GM18909 (cell line): ENCODE results near the gene SLC46A1.

ENCODE experiments used
- ATAC-seq: cut with Tn5 transposase; IDR thresholded peaks from one replicate; pipeline ENCODE4 v1.9.1; 2021; ENCODE audit warnings: mild to moderate bottlenecking; ENCODE audit not compliant: unreplicated experiment, poor library complexity

Gene SLC46A1

DNA sequence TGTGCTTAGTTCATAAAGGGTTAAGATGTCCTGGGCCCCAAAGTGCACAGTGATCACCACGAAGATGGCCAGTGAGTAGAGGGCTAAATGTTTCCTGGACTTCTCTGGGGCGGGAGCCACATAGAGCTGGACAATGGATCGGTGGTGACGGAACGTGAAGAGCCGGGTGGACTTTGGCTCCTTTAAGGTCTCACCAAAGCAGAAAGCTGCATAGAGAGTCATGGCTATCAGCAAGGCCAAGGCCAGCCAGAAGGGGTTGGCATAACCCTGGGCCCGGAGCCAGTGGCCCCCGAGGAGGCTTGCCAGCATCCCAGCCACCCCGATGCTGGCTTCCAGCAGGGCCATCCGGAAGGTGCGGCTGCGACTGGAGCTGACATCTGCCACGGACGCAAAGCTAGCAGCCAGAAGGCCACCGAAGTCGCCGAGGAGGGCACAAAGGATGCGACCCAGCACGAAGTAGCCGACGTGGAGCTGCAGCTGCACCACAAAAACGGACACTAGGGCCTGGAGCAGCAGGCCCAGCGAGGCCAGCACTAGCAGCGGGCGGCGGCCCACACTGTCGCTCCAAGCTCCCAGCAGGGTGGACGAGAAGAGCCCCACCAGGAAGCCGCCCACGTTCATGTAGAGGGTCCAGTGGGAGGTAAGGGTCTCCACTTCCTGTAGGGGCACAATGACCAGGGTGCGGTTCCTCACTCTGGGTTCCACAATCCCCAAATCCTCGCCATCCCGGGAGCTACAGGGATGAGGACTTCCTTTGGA lies 1.0 kb downstream of the SLC46A1 start:
- ATAC-seq: no peak

DNA sequence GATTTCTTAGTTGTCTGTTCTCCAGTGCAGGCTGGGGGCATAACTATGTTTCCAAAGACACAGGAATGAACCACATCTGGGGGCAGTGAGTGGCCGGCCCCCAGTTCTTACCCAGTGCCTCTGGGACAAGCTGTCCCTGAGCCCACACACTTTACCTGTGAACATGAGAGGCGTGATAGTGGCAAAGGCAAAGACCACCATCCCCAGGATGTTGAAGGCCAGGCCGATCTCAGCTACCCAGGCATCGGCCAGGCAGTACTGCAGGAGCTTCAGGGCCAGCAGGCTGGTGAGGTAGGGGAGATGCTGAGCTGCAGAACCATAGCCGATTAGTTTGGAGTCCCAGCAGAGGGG lies 1.6 kb downstream of the SLC46A1 start:
- no peak for ATAC-seq

DNA sequence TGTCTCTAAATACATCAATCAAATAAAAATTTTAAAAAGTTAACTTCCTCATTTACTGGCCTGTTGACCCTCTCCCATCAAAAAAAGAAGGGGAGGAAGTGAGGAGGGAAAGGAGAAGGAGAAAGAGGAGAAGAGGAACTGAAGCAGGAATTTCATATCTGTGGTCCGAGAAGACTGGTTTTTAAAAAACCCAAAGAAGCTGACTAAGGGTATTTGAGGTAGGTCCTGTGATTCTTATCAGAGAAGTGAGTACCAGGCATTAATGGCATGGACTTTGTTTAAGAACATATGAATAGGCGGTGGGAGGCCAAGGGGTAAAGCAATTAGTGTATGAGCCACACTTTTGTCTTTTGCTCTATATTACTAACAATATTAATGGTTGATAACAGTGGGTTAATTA lies 2.0 kb downstream of the SLC46A1 start:
- no peak for ATAC-seq

DNA sequence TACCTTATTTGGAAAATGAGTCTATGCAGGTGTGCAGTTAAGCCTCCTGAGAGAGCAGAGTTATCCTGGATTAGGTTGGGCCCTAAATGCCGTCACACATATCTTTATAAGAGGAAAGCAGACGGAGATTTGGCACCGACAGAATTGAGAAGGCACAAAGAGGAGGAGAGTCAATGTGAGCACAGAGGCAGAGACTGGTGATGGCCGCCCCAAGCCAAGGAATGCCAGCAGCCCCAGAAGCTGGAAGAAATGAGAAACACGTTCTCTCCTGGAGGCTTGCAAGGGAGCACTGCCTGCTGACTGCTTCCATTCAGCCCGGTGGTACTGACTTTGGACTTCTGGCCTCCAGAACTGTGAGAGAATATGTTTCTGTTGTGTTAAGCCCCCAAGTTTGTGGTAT lies 3.2 kb downstream of the SLC46A1 start:
- no peak for ATAC-seq

DNA sequence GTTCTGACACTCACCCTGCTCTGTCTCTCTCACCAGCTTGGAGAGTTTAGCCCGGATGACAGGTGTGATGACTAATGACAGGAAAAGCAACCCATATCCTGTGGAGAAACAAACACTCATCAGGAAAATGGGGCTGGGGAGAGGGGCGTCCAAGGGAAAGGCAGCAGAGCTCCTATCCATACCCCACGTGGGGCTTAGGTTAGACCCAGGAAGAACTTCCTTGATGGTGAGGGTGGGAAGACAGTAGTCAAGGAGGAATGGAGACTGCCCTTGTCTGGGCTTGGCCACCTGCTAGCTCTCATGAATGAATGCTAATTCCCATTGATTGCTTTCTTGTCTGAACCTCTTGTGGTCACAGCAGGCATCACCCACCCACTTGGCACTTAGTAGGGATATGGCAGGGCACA lies 3.8 kb downstream of the SLC46A1 start:
- ATAC-seq: no peak

DNA sequence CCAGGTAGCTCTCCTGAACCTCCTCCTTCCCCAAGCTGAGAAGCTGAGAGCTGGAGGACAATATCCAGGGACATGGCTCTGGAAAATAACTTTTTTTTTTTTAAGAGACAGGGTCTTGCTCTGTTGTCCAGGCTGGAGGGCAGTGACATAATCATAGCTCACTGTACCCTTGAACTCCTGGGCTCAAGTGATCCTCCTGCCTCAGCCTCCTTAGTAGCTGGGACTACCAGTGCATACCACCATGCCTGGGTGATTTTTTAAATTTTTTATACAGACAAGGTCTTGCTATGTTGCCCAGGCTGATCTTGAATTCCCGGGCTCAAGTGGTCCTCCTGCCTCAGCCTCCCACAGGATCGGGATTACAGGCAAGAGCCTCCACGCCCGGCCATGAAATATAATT lies 6.2 kb downstream of the SLC46A1 start:
- no peak for ATAC-seq

DNA sequence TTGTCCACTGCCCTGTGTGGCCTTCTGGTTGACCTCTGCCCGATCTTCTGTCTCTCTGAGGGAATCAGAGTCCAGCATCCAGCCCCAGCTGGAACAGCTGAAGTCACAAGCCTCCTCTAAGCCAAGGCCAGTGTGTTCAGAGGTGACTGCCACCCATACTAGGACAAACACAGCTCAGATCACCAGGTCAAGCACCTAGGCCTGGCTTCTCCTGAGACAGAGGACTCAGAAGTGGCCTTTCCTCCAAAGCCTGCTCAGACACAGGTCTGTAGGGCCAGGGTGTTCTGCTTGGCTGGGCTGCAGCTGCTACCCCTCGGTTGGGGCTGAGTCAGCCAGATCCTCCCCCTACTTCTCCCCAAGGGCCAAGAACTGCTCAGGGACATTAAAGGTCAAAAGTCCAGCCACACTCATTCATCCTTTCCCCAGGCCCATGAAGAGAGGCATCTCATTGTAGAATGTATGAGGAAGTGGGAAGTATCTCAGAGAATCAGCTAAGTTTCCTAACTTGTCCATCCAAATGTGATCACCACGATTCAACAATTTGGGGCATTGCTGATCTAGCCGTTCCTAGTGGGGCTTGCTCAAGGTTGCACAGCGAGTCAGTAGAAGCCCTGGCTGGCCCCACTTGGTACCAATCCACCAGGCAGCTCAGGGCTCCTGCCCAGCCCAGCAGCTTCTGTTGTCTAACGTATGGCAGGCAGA lies 7.6 kb downstream of the SLC46A1 start:
- ATAC-seq: no peak

DNA sequence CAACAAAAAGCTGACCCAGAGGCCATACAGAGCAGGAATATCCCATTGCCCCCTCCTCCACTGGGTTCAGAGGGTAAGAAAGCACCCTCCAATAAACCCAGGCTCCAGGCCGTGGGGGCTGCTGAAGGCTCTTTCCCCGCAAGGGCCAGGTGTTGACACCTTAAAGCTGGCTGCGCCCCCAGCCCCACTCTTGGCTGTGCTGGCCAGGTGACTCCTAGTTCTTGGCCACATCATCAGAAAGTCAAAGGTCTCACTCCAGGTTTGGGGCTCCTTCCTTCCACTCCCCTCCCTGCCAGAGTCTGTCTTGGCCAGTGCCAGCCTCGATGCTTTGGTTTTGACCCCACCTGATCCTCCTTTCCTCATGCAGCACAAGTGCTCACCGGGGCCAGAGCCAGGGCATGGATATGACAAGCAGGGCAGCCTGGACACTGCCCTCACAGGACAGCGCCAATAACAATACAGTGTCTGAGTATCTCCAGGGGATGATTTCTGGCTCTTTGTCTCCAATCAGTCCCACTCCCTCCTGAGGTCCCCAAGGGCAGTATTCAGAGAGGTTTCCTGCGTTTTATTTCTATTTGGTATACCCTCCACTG lies 8.2 kb downstream of the SLC46A1 start:
- ATAC-seq: no peak

DNA sequence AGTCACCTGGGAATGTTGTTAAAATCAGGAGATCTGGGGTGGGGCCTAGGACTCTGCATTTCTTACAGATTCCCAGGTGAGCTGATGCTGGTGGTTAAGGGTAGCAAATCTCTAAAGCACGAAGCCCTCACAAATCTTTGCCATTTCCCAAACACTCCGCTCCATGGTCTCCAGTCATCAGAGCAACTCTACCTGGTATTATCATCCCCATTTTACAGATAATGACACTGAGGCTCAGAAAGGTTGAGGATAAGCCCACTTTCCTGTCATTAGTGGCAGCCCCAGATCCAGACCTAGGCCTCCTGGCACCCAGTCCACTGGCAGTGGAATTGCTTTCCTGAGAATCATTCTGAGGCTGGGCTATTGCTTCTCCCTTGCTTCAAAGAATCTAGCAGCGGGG lies 8.7 kb downstream of the SLC46A1 start:
- no peak for ATAC-seq

DNA sequence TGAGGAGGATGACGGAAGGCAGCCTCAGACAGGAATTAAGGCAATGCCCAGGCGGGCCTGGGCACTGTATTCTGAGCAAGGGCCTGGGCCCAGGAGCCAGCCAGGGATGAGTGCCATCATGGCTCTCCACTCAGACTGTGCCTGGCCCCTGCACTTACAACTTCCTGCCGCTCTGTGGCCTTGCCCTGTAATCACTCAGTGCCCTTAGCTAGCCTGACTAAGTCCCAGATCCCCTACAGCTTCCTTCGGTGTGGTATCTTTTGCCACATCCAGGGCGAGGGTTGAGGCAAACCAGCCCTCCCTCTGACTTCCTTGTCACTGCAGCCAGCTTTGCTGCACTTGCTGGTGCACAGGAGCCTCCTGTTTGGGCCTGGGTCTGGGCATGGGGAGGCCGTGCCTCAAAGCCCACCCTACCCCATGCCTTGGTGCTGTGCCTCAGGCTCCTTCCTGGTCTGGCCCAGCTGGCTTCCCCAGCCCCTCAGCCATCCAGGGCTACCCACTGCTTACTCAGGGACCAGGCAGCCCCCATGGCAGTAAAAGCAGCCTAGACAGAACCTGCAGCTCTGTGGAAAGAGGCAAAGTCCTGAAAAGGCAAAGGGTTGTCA lies 9.3 kb downstream of the SLC46A1 start:
- ATAC-seq: no peak

DNA sequence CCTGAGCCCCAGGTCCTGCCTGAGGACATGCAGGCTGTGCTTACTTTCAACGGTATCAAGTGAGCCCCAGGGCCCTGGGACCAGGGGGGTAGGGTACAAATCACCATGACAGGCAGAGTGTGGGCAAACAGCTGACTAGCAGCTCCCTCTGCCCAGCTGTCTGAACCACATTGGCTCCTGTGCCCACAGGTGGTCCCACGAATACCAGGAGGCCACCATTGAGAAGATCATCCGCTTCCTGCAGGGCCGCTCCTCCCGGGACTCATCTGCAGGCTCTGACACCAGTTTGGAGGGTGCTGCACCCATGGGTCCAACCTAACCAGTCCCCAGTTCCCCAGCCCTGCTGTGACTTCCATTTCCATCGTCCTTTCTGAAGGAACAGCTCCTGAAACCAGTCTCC lies 10.0 kb downstream of the SLC46A1 start:
- no peak for ATAC-seq

DNA sequence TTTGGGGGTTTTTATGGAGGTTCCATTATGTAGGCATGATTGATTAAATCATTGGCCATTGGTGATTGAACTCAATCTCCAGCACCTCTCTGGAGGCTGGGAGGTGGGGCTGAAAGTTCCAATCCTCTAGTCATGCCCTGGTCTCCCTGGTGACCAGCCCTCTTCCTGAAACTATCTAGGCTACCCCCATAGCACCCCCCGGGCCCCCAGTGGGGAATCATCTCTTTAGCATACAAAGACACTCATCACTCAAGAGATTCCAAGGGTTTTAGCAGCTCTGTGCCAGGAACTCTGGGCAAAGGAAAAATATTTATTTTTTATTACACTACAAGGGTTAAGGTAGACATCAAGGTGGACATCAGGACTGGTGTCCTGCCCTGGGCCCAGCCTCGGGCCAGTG lies 10.6 kb downstream of the SLC46A1 start:
- ATAC-seq: no peak

DNA sequence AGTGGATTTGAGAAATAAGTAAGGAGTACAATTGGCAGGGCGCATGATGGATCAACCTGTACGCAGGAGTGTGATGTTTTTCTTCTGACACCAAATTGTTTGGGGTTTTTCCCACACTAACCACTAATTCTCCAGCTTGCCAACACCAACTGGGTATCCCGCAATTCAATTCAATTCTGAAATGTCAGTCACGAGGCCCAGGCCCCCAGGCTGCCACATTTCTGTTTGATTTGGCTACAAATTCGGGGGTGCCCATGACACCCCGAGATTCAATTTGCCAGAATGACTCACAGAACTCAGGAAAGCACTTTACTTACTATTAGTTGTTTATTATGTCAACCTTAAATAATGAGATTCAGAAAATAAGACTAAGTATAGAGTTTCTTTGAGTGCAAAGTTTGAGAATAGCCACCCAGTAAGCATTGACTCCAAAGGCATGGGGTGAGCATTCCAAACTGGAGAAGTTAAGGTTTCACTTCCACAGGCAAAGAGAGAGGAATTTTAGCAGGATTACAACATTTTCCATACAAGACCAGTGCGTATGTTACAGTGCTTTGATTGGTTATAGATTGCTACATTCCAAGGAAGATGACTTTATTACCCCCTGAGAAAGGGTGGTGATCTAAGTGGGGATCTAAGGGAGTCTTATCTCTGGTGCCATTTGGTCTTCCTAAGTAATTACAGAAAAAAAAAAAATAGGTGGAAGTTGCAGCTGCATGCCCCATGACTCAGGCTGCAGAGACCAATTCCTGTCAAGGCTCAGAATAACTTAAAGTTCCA lies 11.5 kb downstream of the SLC46A1 start:
- no peak for ATAC-seq

DNA sequence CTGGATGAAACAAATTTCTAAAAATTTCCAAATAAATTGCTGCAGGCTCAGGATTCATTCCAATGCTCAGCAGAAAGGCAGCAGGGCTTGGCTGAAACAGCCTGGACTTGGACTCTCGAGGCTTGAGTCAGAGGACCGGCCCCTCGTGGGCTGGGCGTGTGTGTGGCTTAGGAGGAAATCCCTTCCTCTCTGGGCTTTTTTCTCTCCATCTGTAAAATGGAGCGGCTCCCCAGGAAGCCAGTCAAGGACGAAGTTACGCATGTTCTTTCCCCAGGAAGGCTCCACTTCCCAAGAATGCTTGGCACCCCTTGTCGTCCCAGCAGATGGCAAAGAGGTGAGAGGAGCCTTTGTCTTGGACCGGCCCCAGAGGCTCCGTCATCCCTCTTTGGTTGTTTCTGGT lies 13.5 kb downstream of the SLC46A1 start:
- no peak for ATAC-seq

DNA sequence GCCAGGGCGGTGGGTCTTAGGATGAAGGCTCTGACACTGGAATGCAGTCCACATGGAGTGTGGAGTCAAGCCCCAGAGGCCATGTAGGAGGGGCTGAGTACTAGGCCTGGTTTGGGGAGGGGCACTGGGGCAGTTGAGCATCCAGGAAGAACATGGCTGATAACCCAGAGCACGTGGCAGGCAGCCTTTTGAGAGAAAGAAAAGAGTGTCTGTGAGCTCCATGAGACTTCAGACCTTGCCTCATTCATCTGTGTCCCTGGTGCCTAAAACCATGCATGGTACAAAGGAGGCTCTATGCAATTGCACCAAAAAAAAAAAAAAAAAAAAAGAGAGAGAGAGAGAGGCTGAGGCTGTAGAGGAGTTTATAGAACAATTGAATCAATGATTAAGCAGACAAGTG lies 14.6 kb downstream of the SLC46A1 start:
- ATAC-seq: no peak

DNA sequence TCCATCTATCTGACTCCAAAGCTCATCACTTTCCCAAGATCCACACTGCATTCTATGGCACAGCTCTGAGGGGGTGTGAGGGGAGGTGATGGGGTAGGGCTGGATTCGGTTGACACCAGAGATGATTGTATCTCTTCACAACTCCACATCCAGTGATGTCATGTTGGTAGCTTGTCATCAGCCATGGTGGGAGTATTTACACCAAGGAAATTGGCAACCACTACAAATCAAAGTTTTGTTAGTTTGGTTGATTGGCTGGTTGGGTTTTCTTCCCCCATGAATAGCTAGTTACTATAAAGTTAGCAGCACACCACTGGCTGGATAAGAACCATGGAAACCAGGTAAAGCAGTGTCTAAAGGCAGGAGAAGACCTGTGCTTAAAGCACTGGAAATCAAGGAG lies 15.0 kb downstream of the SLC46A1 start:
- ATAC-seq: no peak

DNA sequence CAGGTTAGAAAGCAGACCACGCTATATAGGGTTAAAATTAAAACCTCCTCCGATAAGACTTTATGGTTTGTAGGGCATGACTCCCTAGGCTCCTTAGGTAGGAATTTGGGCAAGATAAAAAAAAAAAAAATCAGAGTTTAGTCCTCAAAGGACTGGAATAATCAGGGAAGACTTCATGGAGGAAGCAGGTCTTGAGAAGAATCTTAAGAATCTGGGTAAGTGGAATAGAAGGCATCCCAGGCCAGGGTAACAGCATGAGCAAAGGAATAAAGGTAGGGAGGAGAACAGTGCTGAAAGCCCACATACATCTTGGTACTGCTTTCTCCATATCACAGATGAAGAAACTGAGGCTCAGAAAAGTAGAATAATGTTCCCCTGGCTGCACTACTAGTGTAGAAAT lies 15.4 kb downstream of the SLC46A1 start:
- no peak for ATAC-seq

DNA sequence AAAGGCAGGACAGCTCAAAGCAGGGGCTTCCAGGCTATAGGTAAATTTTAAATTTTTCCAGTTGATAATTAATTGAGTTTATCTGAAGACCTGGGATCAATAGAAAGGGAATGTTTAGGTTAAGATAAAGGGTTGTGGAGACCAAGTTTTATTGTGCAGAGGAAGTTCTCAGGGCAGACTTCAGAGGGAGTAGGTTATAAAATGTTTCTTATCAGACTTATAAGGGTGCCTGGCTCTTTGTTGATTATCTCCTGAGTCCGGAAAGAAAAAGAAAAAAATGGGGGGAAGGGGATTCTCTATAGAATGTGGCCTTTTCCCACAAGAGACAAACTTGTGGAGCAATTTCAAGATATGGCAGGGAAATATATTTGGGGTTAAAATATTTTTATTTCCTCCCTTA lies 15.9 kb downstream of the SLC46A1 start:
- no peak for ATAC-seq

DNA sequence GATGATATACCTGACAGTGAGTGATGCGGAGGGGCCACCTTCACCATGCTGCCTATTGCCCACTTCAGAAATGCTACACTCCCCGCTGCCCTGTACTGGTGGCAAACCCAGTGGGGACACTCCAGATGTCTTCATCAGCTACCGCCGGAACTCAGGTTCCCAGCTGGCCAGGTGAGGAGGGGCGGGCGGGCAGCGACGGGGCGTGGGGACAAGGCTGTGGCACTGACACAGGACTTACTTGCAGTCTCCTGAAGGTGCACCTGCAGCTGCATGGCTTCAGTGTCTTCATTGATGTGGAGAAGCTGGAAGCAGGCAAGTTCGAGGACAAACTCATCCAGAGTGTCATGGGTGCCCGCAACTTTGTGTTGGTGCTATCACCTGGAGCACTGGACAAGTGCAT lies 17.9 kb downstream of the SLC46A1 start:
- ATAC-seq: no peak

DNA sequence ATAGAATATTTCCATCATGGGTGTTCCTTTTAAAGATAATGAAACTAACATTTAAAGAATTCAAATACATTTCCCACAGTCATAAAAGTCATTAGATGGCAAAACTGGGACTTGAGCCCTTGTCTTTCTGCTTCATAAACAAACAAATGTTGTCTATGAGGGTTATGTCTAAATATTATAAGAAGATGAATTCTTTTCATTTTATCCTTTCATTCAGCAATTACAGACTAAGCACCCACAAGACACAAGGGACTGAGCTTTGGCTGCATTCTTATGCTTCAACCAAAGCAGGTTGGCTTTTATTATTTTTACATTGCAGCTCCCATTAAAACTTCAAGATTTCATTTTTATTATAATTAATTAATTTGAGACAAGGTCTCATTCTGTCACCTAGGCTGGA lies 19.6 kb downstream of the SLC46A1 start:
- ATAC-seq: no peak

DNA sequence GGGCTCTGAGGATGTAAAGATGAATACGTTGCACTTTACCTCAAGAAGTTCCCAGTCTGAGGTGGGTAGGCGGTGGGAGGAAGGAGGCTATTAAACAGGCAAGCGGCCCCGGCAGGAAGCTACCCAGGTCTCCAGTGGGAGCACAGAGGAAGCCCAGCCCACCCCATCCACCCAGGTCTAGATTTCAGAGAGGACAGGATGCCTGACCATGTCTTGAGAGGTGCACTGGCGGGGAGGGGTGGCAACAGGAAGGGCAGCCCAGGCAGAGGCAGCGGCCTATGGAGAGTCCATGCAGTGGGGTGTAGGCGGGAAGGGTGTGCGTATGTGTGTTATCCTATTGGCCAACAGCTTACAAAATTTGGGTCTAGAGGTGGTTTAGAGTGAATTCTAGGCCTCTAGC lies 20.6 kb downstream of the SLC46A1 start:
- ATAC-seq: no peak
